Left renal pelvis (tissue), 4 donors: ENCODE data around the gene ITK. TPM values are rescaled to one million over a fixed set of nuclear protein-coding genes. Genes with fewer than 3 reads are reported as not detected.
A peak's percentile ranks its signal among the peaks of the same experiment; 100 is the strongest.

Experiments
- DNase-seq, 4 donors: peaks; one replicate each; pipeline ENCODE4 v3.0.0-alpha.2; 2013; ENCODE audit warnings: low read depth in 4 of 4, low spot score in 3 of 4
- polyA plus RNA-seq, 4 donors: library from polyadenylated mRNA; unstranded; fragments of 120-200 nt; gene quantifications; one replicate each; pipeline ENCODE4 v1.2.1, GENCODE V29; 2013; ENCODE audit not compliant: insufficient read length in 4 of 4

ITK gene
- polyA plus RNA-seq, 4 donors: 0.17 to 0.80 (median 0.42) TPM

- DNase-seq: no peak
Measured at GRCh38 chr5:157271740-157272271, 91.2 kb downstream of the ITK start.

- no peak for DNase-seq
Measured at GRCh38 chr5:157273131-157273556, 92.5 kb downstream of the ITK start.

DNA sequence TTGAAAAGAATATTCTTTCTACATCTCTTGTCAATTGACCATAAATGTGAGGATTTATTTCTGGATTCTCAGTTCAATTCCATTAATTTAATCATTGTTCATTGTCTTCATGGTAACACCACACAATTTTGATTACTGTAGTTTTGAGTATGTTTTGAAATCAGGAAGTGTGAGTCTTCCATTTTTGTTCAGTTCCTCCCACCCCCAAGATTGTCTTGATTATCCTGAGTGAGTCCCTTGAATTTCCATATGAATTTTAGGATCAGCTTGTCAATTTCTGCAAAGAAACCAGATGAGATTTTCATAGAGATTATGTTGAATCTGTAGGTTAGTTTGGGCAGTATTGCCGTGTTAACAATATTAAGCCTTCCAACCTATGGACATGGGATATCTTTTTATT lies 94.8 kb downstream of the ITK start:
- no peak for DNase-seq

GRCh38 chr5:157278319-157279037 lies 97.8 kb downstream of the ITK start:
- DNase-seq: no peak

DNA sequence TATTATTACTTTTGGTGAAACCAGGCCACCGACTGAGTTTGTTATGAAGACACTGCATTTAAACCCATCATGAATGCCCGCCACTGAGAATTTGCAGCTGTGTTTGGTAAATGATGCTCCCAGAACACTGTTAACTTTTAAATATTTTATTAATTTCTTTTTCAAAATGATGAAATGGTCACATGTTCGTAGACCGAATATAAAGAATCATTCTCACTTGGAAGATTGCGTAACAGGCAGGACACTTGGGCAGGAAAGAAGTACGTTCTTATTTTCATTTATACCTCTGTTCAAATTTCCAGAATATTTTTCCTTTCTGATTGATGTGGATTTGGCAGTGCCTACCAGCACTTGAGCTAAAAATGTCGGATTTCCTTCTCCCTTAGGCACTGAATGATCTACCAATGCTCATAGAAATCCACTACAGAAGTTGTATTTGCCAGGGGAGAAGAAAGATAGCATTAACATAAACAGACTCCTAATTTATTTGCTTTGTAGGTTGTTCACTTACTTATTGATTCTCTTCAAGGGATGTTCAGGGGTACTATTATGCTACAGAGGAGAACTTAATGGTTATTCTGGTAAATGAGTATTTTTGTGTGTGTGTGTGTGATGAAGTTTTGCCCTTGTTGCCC lies 99.1 kb downstream of the ITK start:
- DNase-seq: no peak

DNA sequence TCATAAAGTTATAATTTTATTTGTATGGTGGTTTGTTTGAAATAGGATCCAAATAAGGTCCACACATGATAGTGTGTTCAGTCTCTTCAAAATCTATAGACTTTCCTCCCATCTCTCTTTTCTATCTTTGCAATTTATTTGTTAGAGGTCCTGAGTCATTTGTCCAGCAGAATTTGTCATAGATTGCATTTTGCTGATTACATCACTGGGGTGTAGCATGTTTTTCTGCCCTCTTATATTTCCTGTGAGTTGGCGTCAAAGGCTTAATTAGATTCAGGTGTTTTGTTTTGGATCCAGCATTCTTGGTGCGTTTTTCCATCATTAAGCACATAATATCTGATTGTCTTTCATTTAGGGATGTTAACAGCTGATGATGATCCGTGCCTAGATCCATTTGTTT lies 100.3 kb downstream of the ITK start:
- no peak for DNase-seq

DNA sequence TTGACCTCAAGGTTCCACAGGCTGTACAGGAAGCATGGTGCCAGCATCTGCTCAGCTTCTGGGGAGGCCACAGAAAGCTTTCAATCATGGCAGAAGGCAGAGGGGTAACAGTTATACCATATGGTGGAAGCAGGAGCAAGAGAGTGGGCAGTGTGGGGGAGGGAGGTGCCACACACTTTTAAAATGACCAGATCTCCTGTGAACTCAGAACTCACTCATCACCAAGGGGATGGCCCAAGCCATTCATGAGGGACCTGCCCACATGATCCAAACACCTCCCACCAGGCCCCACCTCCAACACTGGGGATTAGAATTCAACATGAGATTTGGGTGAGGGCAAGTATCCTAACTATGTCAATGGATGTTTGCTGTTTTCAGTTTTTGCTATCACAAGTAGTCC lies 101.5 kb downstream of the ITK start:
- no peak for DNase-seq

DNA sequence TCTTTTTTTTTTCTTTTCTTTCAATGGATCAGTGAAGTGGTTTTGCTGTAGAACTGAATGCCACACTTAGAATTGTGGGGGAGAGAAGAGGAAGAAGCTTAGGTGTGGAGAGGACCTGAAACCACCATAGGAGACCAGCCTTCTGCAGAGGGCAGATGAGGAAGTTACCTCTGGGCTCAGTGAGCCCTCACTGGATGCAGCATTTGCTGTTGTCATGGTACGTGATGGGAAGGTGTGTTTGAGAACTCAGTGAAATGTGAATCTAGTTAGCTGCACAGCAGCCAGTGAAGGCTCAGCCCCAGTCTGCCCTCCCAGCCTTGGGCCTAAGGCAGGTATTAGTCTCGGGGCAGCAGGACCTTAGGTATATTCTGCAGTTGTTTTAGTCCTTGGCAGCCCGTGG lies 102.8 kb downstream of the ITK start:
- no peak for DNase-seq

DNA sequence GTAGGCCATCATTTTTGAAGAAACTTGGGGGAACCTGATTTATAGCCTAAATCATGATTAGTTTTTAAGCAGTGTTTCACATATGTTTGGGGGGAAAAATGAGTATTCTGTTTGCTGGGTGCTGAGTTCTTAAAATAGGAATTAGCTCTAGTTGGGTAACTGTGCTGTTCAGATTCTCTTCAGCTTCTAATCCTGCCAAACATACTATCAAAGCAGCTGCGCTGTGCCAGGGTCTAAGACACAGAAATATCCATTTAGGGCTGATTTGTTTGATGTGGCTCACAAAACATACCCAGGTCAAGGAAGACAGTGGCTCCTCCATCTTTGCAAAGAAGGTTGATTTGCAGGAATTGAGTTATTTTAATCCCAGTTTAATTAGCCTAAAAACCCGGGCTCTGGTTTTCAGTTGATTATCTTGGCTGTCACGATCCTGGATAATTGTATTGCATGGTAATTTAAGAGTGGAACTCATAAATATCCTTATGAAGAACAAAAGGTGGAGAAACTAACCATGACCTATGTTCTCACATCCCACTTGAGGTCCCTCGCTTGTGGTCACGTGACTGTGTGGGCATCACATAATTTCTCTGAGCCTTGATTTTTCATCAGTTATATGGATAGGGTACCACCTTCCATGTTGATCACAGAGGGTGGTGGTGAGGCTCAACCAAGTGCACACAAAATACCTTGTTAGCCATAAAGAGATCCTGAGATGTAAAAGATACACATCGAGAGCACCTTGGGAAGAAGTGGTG lies 104.0 kb downstream of the ITK start:
- no peak for DNase-seq

DNA sequence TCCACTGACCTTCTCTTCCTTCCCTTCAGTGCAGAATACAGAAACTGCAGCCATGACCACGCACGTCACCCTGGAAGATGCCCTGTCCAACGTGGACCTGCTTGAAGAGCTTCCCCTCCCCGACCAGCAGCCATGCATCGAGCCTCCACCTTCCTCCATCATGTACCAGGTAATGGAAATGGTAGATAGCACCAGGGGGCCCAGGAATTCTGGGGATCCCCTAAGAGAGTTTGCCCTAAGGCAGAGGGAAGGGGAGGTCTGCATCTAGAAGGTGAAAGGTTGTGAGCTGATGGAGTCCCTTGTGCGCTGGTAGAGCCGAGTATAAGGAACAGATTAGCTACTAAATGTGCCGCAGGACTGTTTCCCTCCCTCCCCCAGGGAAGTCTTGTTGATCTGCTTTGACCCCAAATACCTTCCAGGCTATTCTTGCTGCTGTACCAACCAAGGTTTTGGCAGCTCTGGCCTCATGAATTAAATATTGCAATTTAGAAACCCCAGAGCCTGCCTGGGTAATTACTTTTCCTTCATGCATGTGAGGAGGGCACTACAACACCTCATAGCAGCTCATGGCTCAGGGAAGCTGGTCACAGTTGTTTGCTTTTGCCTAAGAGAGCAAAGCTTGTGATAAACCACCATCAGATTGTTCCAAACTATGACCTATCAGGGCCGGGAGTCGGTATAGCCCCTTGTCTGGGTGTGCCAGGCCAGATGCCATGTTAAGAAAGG lies 104.8 kb downstream of the ITK start:
- no peak for DNase-seq

DNA sequence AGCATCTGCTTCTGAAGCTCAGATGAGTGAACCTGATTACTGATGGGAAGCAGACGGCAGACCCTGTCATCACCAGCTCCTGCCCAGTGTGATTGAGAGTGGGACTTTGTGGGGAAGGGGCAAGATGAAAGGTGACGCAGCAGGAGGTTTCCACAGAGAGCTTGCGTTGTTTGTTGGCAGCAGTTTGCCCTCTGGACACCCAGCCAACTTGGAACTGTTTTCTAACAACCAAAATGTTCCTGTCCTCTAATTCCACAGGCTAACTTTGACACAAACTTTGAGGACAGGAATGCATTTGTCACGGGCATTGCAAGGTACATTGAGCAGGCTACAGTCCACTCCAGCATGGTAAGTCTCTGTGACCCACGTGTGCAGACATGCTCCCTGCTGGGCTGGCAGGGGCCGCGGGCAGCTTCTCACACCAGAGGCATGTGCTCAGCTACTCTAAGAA lies 106.1 kb downstream of the ITK start:
- DNase-seq: no peak

DNA sequence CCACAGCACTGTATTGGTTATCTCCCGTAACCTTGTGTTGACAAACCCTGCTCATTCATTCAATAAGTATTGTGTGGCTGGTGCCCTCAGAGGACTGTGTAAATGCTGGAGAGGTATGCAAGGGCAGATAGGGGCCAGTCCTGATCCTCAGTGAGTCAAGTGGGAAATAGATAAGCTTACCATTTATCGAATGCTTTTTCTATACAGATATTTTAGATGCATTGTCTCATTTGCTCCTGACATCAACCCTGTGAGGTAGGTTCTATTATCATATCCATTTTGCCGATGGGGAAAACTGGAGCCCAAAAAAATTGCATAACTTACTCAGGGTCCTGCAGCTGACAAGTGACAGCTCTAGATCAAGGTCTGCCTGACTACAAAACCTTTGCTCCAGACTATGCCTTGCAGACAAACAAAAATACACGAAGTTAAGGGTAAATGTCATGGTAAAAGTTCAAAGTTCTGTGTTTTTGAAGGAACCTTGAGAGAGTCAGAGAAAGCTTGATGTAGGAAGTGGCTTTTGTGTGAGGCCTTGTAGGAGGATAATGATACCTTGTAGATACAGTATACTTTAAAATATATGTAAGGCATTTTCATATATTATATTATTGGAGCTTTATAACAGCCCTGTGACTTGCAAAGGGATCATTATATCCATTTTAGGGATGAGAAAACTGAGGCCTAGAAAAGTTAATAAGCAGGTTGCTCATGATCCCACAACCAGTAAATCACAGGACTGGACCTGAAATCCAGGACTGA lies 107.9 kb downstream of the ITK start:
- DNase-seq: no peak

- no peak for DNase-seq
Measured at GRCh38 chr5:157289164-157289819, 108.7 kb downstream of the ITK start.

DNA sequence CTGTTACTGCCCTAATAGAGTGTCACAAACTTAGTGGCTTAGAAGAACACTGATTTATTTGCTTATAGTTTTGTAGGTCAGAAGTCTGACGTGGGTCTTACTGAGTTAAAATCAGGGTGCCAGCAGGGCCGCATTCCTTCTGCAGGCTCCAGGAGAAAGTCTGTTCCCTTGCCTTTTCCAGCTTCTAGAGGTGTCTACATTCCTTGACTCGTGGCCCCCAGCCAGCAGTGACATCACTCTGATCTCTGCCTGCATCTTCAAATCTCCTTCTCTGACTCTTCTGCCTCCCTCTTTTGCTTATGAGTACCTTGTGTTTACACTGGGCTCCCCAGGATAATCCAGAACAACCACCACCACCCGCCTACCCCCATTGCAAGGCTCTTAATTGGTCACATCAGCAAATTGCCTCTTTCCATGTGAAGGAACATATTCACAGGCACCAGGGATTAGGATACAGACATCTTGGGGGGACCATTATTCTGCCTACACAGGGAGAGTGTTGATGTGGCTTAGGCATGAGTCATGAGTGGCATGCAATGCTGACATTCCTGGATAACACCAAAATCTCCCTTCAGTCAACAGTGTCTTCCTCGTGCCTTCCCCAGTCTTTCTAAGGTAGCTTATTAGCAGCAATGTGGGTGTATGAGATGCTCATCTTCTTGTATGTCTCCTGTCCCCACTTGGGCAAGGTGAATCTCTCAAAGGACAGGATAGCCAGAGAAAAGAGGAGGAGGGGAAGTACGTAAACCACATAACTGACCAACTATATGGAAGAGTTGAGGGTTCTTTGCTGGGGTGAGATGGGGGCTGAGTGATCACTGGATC lies 109.7 kb downstream of the ITK start:
- no peak for DNase-seq

DNA sequence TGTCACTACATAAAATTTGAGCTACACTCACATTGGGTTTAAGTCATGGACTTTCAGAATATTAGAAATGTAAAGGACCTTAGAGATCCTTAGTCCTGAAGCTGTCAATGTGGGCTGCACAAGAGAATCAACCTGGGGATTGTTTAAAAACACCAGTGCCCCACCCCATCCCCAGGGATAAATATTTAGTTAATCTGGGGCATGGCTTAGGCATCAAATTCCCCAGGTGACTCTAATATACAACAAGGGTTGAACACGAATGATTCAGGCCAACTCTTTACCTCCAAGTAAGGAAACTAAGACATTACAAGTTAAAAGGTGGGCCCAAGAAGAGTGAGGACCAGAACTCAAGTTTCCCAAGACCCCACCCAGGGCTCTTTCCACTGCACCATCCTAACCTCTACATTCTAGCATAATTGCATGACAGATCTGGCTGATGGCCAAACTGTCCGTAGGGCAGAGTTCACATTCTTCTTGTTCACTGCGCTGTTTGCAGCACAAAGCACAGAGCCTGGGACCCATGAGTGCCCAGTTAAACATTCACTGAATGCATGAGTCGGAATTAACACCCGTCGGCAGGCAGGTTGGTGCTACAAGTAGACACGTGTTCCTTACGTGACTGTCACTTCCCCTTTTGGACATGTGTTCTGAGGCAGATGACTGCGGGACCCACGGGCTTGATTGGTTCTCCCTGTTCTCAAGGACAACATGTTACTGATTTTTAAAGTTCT lies 110.5 kb downstream of the ITK start:
- DNase-seq: peak in 3 of 4 donors; percentile 45 to 75 (median 54)

DNA sequence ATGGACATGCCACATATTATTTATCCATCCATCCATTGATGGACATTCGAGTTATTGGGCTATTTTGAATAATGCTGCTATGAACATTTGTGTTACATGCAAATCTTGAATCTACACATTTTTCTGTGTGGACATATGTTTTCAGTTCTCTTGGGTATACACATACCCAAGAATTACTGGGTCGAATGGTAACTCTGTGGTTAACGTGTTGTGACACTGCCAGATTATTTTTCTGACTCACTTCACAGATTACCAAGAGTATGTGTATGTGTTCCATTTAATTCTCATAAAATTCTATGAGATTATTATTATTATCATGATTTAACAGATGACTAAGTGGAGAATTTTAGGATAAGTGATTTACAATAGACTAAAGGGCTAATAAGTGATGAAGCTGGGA lies 112.0 kb downstream of the ITK start:
- no peak for DNase-seq

DNA sequence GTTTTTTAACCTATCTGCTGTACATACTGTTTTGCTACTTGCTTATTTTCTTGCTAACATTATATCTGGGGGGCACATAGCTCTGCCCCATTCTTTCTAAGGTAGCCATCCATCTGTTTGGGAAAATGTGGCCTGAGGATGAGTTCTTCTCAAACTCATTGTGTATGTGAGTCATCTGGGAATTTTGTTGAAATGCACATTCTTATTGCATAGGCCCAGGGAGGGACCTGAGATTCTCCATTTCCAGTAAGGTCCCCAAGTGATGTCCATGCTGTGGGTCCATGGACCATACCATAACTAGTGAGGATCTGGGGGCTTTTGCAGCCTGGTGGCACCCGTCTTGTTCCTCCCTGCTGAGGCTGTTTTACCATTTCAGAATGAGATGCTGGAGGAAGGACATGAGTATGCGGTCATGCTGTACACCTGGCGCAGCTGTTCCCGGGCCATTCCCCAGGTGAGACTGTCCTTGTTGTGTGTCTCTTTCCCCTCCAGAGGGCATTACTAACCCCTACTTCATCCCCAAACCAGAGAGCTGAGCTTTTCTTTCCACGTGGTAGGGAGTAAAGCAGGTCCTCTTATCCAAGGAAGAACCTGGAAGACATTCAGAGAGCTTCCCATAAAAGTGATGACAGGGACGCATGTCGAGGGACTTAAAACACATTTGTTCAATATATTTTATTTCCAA lies 113.9 kb downstream of the ITK start:
- DNase-seq: no peak
